GM13977 (cell line): ENCODE results near the gene MAPKBP1.

ENCODE experiments used
- DNase-seq: peaks from one replicate; pipeline ENCODE4 v3.0.0; 2012; ENCODE audit warnings: low spot score
- in situ Hi-C: fragments of 300-500 bp; cut with MboI; formaldehyde crosslinking; loops from one replicate; pipeline ENCODE4 v1.12.0; 2022; ENCODE audit warnings: low sequenced_read_pairs, low pct_unique_long_range_greater_than_20kb, mixed read lengths, inconsistent platforms; ENCODE audit not compliant: unreplicated experiment
- TF ChIP-seq, protein P1 (sequence below): IDR thresholded peaks from 2 replicates; pipeline ENCODE4 v1.5.1; 2012; ENCODE audit warnings: mild to moderate bottlenecking, control low read depth; ENCODE audit not compliant: insufficient read depth; ENCODE audit errors: extremely low read depth, missing control alignments

Gene MAPKBP1

GRCh38 chr15:41861736-41862356 lies 87.6 kb downstream of the MAPKBP1 start:
- DNase-seq = no peak
- in situ Hi-C loops = no loop called here
- TF ChIP-seq, protein P1, sequence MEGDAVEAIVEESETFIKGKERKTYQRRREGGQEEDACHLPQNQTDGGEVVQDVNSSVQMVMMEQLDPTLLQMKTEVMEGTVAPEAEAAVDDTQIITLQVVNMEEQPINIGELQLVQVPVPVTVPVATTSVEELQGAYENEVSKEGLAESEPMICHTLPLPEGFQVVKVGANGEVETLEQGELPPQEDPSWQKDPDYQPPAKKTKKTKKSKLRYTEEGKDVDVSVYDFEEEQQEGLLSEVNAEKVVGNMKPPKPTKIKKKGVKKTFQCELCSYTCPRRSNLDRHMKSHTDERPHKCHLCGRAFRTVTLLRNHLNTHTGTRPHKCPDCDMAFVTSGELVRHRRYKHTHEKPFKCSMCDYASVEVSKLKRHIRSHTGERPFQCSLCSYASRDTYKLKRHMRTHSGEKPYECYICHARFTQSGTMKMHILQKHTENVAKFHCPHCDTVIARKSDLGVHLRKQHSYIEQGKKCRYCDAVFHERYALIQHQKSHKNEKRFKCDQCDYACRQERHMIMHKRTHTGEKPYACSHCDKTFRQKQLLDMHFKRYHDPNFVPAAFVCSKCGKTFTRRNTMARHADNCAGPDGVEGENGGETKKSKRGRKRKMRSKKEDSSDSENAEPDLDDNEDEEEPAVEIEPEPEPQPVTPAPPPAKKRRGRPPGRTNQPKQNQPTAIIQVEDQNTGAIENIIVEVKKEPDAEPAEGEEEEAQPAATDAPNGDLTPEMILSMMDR = no peak

DNA sequence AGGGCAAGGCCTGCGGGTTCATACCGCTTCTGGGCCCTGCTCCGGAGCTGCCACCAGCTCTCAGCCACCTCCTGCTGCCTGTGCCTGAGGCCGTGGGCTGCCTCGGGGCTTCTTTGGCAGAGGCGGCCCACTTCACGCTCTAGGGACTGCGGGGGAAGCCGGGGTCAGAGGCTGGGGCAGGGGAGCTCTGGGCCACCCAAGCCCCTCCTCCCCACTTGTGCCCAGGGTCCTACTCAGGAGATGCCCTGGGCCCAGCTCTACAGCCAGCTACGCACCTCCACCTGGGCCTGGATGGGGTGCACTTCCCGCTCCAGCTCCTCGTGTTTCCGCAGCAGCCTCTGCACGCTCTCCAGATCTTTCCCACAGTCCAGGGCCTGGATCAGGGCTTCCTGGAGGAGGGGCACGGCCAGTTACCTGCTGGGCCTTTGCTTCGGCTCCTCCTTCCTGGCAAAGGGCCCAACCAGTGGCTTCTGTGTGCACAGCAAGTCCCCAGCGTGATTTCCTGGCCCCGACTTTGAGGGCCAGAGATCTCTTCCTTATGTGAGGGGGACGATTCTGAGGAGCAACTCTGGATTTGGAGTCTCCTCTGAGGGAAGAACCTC lies 88.3 kb downstream of the MAPKBP1 start:
- no peak for DNase-seq
- in situ Hi-C loops = no loop called here
- TF ChIP-seq, protein P1 = no peak

DNA sequence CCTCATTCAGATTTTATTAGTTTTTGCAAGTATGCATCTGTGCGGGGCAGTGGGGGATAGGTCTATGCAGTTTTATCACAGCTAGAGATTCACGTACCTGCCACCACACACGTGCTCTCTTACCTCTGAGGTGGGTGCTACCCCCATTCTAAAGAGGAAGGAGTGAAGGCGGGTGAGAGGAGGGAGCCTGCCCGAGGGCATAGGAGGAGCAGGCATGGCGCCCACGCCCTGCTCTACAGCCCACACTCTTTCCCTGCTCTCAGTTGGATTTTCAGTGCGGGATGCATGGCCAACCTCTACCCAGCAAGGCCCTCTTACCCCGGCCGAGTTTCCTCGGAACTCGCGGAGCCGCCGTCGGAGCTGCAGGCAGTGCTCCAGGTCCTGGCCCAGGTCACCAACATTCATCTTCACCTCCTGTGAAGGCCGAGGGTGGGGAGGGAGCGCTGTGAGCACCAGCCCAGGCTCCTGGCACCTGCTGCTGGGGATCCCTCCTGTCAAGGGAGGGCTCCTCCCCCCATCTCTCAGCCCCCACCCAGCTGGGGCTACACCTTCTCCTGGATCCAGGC lies 91.3 kb downstream of the MAPKBP1 start:
- in situ Hi-C loops = no loop called here
- no peak for DNase-seq
- TF ChIP-seq, protein P1 = no peak

DNA sequence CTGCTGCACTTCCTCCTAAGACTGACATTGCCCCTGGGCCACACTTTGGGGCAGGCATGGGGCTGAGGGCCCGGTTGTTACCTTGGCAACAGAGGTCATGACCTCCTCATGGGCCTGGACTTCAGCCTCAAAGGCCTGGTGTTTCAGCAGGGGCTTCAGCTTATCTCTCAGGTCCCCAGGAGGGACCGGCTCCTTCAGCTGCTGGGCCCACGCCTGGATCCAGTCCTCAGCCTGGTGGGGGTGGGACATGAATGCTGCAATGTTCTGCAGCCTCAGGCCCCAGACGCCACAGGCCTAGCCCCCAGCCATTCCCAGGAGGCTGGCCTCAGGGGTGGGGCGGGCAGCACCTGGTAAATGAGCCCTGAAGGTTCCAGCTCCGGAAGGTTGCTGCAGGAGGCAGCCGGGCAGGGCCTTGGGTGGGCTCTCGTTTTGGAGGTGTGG lies 92.0 kb downstream of the MAPKBP1 start:
- DNase-seq = no peak
- TF ChIP-seq, protein P1 = no peak
- in situ Hi-C loops = no loop called here

DNA sequence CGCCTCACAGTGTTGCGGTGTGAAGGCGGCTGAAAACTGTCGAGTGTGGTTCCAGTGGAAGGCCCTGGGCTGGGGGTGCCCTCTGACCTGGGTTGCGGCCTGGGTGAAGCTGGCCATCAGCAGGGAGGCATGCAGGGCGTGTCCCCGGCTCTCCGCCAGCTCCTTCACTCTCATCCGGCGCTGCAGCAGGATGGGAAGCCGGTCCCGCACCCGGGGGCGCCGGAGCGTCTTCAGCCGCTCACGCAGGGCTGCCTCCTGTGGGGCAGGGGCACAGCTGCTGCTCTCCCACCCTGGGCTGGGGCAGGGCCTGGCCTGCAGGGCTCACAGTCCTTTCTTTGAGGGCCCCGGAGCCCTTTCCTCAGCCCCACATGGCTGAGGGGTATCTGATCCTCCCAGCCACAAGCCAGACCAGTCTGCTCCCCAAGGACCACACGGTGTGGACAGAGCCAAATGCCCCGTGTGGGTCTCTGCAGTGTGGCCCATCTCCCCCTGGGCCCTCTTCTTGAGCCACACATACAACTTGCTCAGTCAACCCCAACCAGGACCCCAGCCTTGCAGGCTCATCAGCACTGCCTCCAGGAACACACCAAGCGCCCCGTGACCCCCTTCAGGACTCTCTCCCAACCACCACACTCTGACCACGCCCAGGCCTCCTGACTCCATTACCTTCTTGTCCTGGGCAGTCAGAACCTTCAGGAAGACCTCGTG lies 92.7 kb downstream of the MAPKBP1 start:
- DNase-seq = no peak
- in situ Hi-C loops = no loop called here
- TF ChIP-seq, protein P1 = no peak

DNA sequence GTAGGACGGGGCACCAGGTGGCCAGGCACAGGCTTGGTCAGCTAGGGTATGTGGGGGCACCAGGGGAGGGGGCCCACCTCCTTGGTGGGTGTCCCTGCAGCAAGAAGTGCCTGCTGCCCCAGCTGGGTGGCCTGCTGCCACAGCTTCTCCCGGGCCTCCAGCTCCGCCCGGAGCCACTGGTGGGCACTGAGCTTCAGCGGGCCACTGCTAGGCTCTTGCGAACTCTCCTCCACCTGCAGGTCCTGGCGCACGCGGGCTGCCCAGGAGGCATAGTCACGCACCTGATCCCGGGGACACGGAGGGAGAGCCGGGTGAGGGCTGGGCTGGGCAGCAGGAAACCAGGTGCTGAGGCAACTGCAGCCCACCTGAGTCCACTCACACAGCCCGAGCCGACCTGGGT lies 94.0 kb downstream of the MAPKBP1 start:
- DNase-seq = no peak
- TF ChIP-seq, protein P1 = no peak
- in situ Hi-C loops = no loop called here
